HL-60 (cell line): ENCODE data around the gene SARS2.

Experiments
- GABPA ChIP-seq: IDR thresholded peaks from 2 replicates; pipeline ENCODE4 v1.6.1; 2012; ENCODE audit warnings: low read depth
- POLR2AphosphoS5 ChIP-seq: IDR thresholded peaks from 2 replicates; pipeline ENCODE4 v1.6.1; 2012; ENCODE audit warnings: low read depth
- TF ChIP-seq, protein P1 (sequence below): IDR thresholded peaks from one replicate; pipeline ENCODE4 v1.5.1; 2011; ENCODE audit warnings: low read length, control low read depth, inconsistent platforms; ENCODE audit not compliant: insufficient read depth
- TF ChIP-seq, protein P2 (sequence below): IDR thresholded peaks from 2 replicates; pipeline ENCODE4 v1.6.1; 2012; ENCODE audit warnings: low read depth; ENCODE audit not compliant: insufficient replicate concordance

DNA sequence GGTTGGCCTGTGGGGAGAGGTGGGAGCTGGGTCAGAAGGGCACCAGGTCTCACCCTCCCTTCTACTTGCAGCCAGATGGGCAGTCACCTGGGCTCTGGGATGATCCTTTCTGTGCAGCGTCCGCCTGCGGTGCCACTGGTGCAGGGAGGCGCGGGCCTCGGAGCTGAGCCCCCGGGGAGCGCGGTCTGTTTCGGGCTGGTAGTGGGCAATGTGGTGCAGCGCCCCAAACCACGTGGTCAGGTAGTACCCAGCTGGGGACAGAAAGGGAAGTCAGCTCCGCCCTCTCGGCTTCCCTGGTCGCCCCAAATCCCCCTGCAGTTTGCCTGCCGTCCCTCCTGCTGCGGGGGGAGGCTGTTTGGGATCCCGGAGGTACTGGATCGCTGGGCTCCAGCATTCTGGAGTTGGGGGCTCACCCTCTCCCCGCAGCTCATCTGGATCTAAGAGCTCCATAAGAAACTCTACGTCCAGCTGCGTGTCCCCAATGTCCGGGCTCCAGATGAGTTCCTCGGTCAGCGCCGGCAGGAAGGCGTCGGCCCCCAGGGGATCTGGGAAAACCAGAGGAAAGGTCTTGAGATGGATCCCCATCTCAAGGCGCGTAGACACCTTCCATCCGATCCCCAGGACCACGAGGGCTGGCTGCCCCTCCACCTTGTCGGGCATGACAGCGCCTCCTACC lies 61.3 kb downstream of the SARS2 start:
- TF ChIP-seq, protein P1, sequence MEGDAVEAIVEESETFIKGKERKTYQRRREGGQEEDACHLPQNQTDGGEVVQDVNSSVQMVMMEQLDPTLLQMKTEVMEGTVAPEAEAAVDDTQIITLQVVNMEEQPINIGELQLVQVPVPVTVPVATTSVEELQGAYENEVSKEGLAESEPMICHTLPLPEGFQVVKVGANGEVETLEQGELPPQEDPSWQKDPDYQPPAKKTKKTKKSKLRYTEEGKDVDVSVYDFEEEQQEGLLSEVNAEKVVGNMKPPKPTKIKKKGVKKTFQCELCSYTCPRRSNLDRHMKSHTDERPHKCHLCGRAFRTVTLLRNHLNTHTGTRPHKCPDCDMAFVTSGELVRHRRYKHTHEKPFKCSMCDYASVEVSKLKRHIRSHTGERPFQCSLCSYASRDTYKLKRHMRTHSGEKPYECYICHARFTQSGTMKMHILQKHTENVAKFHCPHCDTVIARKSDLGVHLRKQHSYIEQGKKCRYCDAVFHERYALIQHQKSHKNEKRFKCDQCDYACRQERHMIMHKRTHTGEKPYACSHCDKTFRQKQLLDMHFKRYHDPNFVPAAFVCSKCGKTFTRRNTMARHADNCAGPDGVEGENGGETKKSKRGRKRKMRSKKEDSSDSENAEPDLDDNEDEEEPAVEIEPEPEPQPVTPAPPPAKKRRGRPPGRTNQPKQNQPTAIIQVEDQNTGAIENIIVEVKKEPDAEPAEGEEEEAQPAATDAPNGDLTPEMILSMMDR: no peak
- TF ChIP-seq, protein P2, sequence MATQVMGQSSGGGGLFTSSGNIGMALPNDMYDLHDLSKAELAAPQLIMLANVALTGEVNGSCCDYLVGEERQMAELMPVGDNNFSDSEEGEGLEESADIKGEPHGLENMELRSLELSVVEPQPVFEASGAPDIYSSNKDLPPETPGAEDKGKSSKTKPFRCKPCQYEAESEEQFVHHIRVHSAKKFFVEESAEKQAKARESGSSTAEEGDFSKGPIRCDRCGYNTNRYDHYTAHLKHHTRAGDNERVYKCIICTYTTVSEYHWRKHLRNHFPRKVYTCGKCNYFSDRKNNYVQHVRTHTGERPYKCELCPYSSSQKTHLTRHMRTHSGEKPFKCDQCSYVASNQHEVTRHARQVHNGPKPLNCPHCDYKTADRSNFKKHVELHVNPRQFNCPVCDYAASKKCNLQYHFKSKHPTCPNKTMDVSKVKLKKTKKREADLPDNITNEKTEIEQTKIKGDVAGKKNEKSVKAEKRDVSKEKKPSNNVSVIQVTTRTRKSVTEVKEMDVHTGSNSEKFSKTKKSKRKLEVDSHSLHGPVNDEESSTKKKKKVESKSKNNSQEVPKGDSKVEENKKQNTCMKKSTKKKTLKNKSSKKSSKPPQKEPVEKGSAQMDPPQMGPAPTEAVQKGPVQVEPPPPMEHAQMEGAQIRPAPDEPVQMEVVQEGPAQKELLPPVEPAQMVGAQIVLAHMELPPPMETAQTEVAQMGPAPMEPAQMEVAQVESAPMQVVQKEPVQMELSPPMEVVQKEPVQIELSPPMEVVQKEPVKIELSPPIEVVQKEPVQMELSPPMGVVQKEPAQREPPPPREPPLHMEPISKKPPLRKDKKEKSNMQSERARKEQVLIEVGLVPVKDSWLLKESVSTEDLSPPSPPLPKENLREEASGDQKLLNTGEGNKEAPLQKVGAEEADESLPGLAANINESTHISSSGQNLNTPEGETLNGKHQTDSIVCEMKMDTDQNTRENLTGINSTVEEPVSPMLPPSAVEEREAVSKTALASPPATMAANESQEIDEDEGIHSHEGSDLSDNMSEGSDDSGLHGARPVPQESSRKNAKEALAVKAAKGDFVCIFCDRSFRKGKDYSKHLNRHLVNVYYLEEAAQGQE: no peak
- TF ChIP-seq POLR2AphosphoS5 (no peak), GABPA (no peak)
